Esophagus muscularis mucosa (tissue), 4 donors: ENCODE data around the gene ASPN. TPM values are rescaled to one million over a fixed set of nuclear protein-coding genes. Genes with fewer than 3 reads are reported as not detected.

Experiments
- DNase-seq: peaks from one replicate; pipeline ENCODE4 v3.0.0-alpha.2; 2017; ENCODE audit errors: extremely low spot score
- H3K27ac ChIP-seq, 4 donors: fragments of 200-600 bp; sonication (generic); replicated peaks in 1 of 4; 1 replicate in 3 of 4; 2 replicates in 1 of 4; pipeline ENCODE4 v1.5.1; 2016 to 2019; ENCODE audit warnings: mild to moderate bottlenecking in 1 of 4
- H3K27me3 ChIP-seq, 4 donors: fragments of 200-600 bp; sonication (generic); one replicate each; pipeline versions ENCODE4 v1.5.1 to v1.6.0; 2016 to 2019
- H3K36me3 ChIP-seq, 4 donors: fragments of 200-600 bp; sonication (generic); one replicate each; pipeline ENCODE4 v1.5.1; 2016 to 2019
- H3K4me1 ChIP-seq, 4 donors: fragments of 200-600 bp; sonication (generic); one replicate each; pipeline ENCODE4 v1.5.1; 2016 to 2019
- H3K4me3 ChIP-seq, 4 donors: fragments of 200-600 bp; sonication (generic); 1 replicate in 2 of 4; 2 replicates in 2 of 4; pipeline ENCODE4 v1.5.1; 2016 to 2019; ENCODE audit warnings: mild to moderate bottlenecking in 4 of 4, moderate library complexity in 1 of 4
- H3K9me3 ChIP-seq, 4 donors: fragments of 200-600 bp; sonication (generic); 1 replicate in 3 of 4; 2 replicates in 1 of 4; pipeline ENCODE4 v1.5.1; 2016 to 2019
- EP300 ChIP-seq: sonication (generic); formaldehyde crosslinking; IDR thresholded peaks from one replicate; pipeline ENCODE4 v1.6.1; 2017; ENCODE audit warnings: antibody characterized with exemption
- POLR2A ChIP-seq: fragments of 450-650 bp; IDR thresholded peaks from one replicate; pipeline ENCODE4 v1.6.1; 2017; ENCODE audit warnings: antibody characterized with exemption, moderate library complexity, mild to moderate bottlenecking, low read depth
- POLR2AphosphoS5 ChIP-seq, 2 donors: sonication (generic); formaldehyde crosslinking; IDR thresholded peaks; one replicate each; pipeline ENCODE4 v1.6.1; 2017; ENCODE audit warnings: antibody characterized with exemption in 2 of 2
- WGBS: methylation state at CpG from one replicate; pipeline ENCODE4 v1.1.5; 2018; 5-methylcytosine and 5-hydroxymethylcytosine counted together
- intact Hi-C: fragments of 100-400 bp; cut with DNase I; formaldehyde crosslinking; loops from one replicate; pipeline ENCODE4 v1.15.1; 2023
- total RNA-seq, 4 donors: library from RNA; depleted of rRNA; stranded (reverse); fragments of >200 nt; gene quantifications; one replicate each; pipeline versions ENCODE4 v1.1.0 to v1.2.1, GENCODE V29; 2016
- TF ChIP-seq, protein P1 (sequence below), 3 experiments: fragments of 200-600 bp in 2 of 3; fragments of 450-650 bp in 1 of 3; sonication (generic) in 2 of 3; IDR thresholded peaks; one replicate each; pipeline ENCODE4 v1.5.1; 2017 to 2019; ENCODE audit warnings: antibody characterized with exemption in 3 of 3, mild to moderate bottlenecking in 2 of 3, moderate library complexity in 1 of 3

Gene ASPN
- total RNA-seq, 4 donors from 2014 or later = 9.1 to 21.6 (median 14.5) TPM

- H3K9me3 ChIP-seq = no peaks in the 10 kb centered on the region
- H3K27me3 ChIP-seq = no peaks in the 10 kb centered on the region
- H3K4me3 ChIP-seq = no peak overlapping the region
- 95% methylated on average over 2 of the region's 2 CpGs for WGBS
- no peak overlapping the region for H3K27ac ChIP-seq
- DNase-seq = no peak
- no peaks in the 10 kb centered on the region for H3K36me3 ChIP-seq
- intact Hi-C loops = no loop called here
- TF ChIP-seq, protein P1, sequence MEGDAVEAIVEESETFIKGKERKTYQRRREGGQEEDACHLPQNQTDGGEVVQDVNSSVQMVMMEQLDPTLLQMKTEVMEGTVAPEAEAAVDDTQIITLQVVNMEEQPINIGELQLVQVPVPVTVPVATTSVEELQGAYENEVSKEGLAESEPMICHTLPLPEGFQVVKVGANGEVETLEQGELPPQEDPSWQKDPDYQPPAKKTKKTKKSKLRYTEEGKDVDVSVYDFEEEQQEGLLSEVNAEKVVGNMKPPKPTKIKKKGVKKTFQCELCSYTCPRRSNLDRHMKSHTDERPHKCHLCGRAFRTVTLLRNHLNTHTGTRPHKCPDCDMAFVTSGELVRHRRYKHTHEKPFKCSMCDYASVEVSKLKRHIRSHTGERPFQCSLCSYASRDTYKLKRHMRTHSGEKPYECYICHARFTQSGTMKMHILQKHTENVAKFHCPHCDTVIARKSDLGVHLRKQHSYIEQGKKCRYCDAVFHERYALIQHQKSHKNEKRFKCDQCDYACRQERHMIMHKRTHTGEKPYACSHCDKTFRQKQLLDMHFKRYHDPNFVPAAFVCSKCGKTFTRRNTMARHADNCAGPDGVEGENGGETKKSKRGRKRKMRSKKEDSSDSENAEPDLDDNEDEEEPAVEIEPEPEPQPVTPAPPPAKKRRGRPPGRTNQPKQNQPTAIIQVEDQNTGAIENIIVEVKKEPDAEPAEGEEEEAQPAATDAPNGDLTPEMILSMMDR (IDR thresholded peaks at IDR 0.05) = no peak
- TF ChIP-seq POLR2AphosphoS5 (IDR thresholded peaks at IDR 0.05) (no peak), POLR2A (no peak), EP300 (no peak)
- H3K4me1 ChIP-seq = peaks cover 0 to 2% (median 0%) of the 10 kb centered on the region in 4 donors
Measured at GRCh38 chr9:92520837-92521236, 38.5 kb upstream of the ASPN start.

DNA sequence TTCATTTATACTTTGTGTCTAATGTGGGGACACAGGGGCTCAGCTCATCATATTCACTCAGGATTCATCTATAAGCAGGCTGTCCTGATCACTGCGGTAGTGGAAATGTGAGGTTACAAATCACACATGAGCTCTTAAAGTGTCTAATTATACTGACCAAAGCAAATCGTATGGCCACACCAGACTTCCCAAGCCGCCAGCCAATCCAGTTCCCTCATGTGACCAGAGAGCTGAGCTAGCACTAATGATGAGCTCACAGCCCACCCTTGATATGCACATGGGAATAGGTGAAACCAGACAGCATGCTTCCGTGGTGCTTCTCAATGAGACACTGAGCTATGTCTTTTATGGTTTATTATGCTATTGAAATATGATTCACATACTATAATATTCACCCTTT, 35.9 kb upstream of the ASPN start:
- TF ChIP-seq POLR2A = no peak
- TF ChIP-seq, protein P1 (IDR thresholded peaks at IDR 0.05) = no peak
- no peak for TF ChIP-seq EP300
- TF ChIP-seq POLR2AphosphoS5 (IDR thresholded peaks at IDR 0.05) = no peak
- Histone ChIP-seq H3K4me3 (no peak overlapping the region), H3K27ac (no peak overlapping the region), H3K36me3 (no peaks in the 10 kb centered on the region), H3K4me1 (peaks cover 0 to 11% (median 4%) of the 10 kb centered on the region in 4 donors), H3K9me3 (no peaks in the 10 kb centered on the region), H3K27me3 (no peaks in the 10 kb centered on the region)
- intact Hi-C loops = no loop called here
- no peak for DNase-seq
- 89% methylated on average over 4 of the region's 4 CpGs for WGBS

GRCh38 chr9:92517046-92517445, 34.7 kb upstream of the ASPN start:
- Histone ChIP-seq H3K27me3 (no peaks in the 10 kb centered on the region), H3K27ac (no peak overlapping the region), H3K4me3 (no peak overlapping the region), H3K4me1 (peaks cover 0 to 23% (median 15%) of the 10 kb centered on the region in 4 donors), H3K9me3 (no peaks in the 10 kb centered on the region), H3K36me3 (no peaks in the 10 kb centered on the region)
- no peak for DNase-seq
- 82% methylated on average over 3 of the region's 3 CpGs for WGBS
- intact Hi-C loops = no loop called here
- TF ChIP-seq, protein P1 (IDR thresholded peaks at IDR 0.05) = no peak
- TF ChIP-seq POLR2A (no peak), EP300 (no peak), POLR2AphosphoS5 (IDR thresholded peaks at IDR 0.05) (no peak)

GRCh38 chr9:92516521-92516920, 34.2 kb upstream of the ASPN start:
- DNase-seq = no peak
- TF ChIP-seq, protein P1 (IDR thresholded peaks at IDR 0.05) = no peak
- no peak for TF ChIP-seq POLR2AphosphoS5 (IDR thresholded peaks at IDR 0.05)
- no peak for TF ChIP-seq EP300
- TF ChIP-seq POLR2A = no peak
- H3K9me3 ChIP-seq = no peaks in the 10 kb centered on the region
- no peak overlapping the region for H3K4me3 ChIP-seq
- peaks cover 0 to 28% (median 18%) of the 10 kb centered on the region in 4 donors for H3K4me1 ChIP-seq
- H3K27me3 ChIP-seq = no peaks in the 10 kb centered on the region
- no peaks in the 10 kb centered on the region for H3K36me3 ChIP-seq
- WGBS = 94% methylated on average over 1 of the region's 1 CpG
- no peak overlapping the region for H3K27ac ChIP-seq
- intact Hi-C loops = no loop called here

GRCh38 chr9:92514635-92515034, 32.3 kb upstream of the ASPN start:
- H3K4me1 ChIP-seq = peaks cover 0 to 30% (median 19%) of the 10 kb centered on the region in 4 donors
- no peaks in the 10 kb centered on the region for H3K36me3 ChIP-seq
- DNase-seq = no peak
- no peak overlapping the region for H3K4me3 ChIP-seq
- 98% methylated on average over 10 of the region's 10 CpGs for WGBS
- no peak for TF ChIP-seq POLR2A
- TF ChIP-seq POLR2AphosphoS5 (IDR thresholded peaks at IDR 0.05) = no peak
- intact Hi-C loops = no loop called here
- no peaks in the 10 kb centered on the region for H3K9me3 ChIP-seq
- no peak overlapping the region for H3K27ac ChIP-seq
- no peaks in the 10 kb centered on the region for H3K27me3 ChIP-seq
